Neural progenitor cell (in vitro differentiated cells): ENCODE results near the gene IMPACT.

ENCODE experiments used
- CTCF ChIP-seq: fragments of 200-600 bp; sonication (generic); IDR thresholded peaks from 2 replicates; pipeline ENCODE4 v1.5.1; 2017; ENCODE audit warnings: antibody characterized with exemption, mild to moderate bottlenecking
- EZH2 ChIP-seq: fragments of 200-600 bp; sonication (generic); IDR thresholded peaks from 2 replicates; pipeline ENCODE4 v1.6.1; 2017; ENCODE audit warnings: antibody characterized with exemption, mild to moderate bottlenecking, moderate library complexity

- TF ChIP-seq CTCF (no peak), EZH2 (no peak)
Measured at GRCh38 chr18:24395049-24395795, 31.2 kb upstream of the IMPACT start.
